ENCODE data around the gene RHEX. TPM values are rescaled to one million over a fixed set of nuclear protein-coding genes. Genes with fewer than 3 reads are reported as not detected.

Gene RHEX
- total RNA-seq, 1 experiment from 2014 or later: not detected

DNA sequence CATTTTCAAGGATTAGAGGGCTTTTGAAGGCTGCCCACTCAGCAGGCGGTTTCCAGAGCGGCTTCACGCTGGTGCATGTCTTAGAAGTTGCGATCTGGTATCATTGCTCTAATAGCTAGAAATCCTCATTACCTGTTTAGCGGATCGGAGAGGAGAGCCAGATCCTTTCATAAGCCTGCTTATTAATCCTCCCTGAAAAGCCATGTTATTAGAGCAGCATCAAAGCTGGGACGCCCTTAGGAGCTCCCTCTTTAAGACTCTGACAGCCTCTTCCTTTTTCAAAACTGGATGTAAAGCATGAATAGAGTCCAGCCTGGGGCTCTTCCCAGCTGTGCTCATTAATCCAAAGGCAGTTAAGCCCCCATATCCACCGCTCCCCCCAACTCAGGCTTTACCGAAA, 15.4 kb upstream of the RHEX start:
- H3K4me3 Mint-ChIP-seq: no peak overlapping the region
- peaks cover 9% of the 10 kb centered on the region for H3K9me3 Mint-ChIP-seq
- peaks cover 25% of the 10 kb centered on the region for H3K4me1 Mint-ChIP-seq
- H3K27ac Mint-ChIP-seq: no peak overlapping the region
- no peak for TF ChIP-seq GABPB1 (CRISPR knock-in tag; IDR thresholded peaks at IDR 0.05)
- no peak for TF ChIP-seq ESRRA (CRISPR knock-in tag; IDR thresholded peaks at IDR 0.05; ENCODE audit: borderline replicate concordance)
- no peak for TF ChIP-seq NR1H2 (CRISPR knock-in tag; IDR thresholded peaks at IDR 0.05)
- TF ChIP-seq, protein P1, sequence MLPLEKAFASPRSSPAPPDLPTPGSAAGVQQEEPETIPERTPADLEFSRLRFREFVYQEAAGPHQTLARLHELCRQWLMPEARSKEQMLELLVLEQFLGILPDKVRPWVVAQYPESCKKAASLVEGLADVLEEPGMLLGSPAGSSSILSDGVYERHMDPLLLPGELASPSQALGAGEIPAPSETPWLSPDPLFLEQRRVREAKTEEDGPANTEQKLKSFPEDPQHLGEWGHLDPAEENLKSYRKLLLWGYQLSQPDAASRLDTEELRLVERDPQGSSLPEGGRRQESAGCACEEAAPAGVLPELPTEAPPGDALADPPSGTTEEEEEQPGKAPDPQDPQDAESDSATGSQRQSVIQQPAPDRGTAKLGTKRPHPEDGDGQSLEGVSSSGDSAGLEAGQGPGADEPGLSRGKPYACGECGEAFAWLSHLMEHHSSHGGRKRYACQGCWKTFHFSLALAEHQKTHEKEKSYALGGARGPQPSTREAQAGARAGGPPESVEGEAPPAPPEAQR (CRISPR knock-in tag; IDR thresholded peaks at IDR 0.05): no peak
- TF ChIP-seq, protein P2, sequence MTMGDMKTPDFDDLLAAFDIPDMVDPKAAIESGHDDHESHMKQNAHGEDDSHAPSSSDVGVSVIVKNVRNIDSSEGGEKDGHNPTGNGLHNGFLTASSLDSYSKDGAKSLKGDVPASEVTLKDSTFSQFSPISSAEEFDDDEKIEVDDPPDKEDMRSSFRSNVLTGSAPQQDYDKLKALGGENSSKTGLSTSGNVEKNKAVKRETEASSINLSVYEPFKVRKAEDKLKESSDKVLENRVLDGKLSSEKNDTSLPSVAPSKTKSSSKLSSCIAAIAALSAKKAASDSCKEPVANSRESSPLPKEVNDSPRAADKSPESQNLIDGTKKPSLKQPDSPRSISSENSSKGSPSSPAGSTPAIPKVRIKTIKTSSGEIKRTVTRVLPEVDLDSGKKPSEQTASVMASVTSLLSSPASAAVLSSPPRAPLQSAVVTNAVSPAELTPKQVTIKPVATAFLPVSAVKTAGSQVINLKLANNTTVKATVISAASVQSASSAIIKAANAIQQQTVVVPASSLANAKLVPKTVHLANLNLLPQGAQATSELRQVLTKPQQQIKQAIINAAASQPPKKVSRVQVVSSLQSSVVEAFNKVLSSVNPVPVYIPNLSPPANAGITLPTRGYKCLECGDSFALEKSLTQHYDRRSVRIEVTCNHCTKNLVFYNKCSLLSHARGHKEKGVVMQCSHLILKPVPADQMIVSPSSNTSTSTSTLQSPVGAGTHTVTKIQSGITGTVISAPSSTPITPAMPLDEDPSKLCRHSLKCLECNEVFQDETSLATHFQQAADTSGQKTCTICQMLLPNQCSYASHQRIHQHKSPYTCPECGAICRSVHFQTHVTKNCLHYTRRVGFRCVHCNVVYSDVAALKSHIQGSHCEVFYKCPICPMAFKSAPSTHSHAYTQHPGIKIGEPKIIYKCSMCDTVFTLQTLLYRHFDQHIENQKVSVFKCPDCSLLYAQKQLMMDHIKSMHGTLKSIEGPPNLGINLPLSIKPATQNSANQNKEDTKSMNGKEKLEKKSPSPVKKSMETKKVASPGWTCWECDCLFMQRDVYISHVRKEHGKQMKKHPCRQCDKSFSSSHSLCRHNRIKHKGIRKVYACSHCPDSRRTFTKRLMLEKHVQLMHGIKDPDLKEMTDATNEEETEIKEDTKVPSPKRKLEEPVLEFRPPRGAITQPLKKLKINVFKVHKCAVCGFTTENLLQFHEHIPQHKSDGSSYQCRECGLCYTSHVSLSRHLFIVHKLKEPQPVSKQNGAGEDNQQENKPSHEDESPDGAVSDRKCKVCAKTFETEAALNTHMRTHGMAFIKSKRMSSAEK (CRISPR knock-in tag; IDR thresholded peaks at IDR 0.05; ENCODE audit: borderline replicate concordance): no peak
- no peak for TF ChIP-seq ELF4 (CRISPR knock-in tag; IDR thresholded peaks at IDR 0.05; ENCODE audit: low read depth)
- H3K27me3 Mint-ChIP-seq (ENCODE audit: low read depth): no peaks in the 10 kb centered on the region
- H3K36me3 Mint-ChIP-seq: no peaks in the 10 kb centered on the region
- ATAC-seq (no peak), DNase-seq (ENCODE audit: low spot score) (no peak)
- ChIA-PET CTCF (interaction anchor here (0.5 to 1.6 kb wide), 4 partner anchors 11 to 69 kb away, joined by 3 to 7 read pairs (median 6); no protein-coding TSS in a partner anchor), POLR2A (no interaction called here)

DNA sequence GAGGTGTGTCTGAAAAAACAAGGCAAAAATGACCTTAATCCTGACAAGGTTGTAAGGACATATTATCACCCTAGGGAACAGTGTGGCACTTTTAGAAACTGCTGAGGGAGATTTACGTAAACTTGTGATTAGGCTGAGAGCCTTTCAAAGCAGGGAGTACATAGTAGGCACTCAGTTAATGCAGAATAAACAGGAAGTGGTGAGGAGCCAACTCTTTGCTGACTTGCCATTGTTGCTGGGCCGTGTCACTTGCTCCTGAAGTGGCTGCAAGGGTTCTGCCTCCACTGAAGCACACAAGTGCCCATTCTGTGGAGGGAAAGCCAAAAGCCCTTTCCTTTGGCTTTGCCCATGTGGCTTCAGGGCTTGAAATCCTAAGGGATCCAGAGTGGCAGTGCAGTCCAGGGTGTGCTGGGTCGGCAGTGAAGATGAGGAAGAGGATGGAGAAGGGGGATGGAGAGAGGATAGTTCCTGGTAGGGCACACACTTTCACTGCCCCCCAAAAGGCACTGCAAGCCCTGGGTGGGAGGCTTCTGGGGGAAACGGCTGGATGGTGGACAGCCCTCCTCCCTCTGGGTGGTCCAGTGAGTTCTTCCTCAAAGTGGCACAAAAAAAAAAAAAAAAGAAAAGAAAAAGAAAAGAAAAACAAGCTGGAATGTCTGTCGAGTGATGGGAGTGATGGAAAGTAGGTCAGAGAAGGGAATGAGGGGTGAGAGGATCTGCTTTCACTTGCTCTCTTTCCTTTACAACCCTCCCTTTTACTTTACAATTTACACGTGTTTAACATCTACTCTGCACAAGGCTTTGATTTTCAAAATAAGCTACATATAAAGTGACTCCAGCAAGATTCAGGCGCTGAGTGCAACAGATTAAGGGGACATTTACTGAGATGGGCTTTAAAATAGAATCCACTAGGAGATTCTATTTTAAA, 13.7 kb upstream of the RHEX start:
- ATAC-seq (no peak), DNase-seq (ENCODE audit: low spot score) (no peak)
- H3K4me1 Mint-ChIP-seq: peaks cover 25% of the 10 kb centered on the region
- ChIA-PET CTCF (interaction anchor here (0.6 to 1.1 kb wide), 3 partner anchors 8 to 190 kb away, joined by 3 to 4 read pairs (median 3); partner anchors contain the start of gene PM20D1), POLR2A (no interaction called here)
- H3K27me3 Mint-ChIP-seq (ENCODE audit: low read depth): no peaks in the 10 kb centered on the region
- TF ChIP-seq, protein P3, sequence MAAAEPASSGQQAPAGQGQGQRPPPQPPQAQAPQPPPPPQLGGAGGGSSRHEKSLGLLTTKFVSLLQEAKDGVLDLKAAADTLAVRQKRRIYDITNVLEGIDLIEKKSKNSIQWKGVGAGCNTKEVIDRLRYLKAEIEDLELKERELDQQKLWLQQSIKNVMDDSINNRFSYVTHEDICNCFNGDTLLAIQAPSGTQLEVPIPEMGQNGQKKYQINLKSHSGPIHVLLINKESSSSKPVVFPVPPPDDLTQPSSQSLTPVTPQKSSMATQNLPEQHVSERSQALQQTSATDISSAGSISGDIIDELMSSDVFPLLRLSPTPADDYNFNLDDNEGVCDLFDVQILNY (CRISPR knock-in tag; IDR thresholded peaks at IDR 0.05): no peak
- TF ChIP-seq ZNF219 (CRISPR knock-in tag; IDR thresholded peaks at IDR 0.05; ENCODE audit: borderline replicate concordance) (no peak), TEAD1 (CRISPR knock-in tag; IDR thresholded peaks at IDR 0.05) (no peak), GRHL2 (CRISPR knock-in tag; IDR thresholded peaks at IDR 0.05; ENCODE audit: insufficient replicate concordance, severe bottlenecking) (no peak), SMAD3 (CRISPR knock-in tag; IDR thresholded peaks at IDR 0.05; ENCODE audit: borderline replicate concordance) (no peak)
- TF ChIP-seq, protein P4, sequence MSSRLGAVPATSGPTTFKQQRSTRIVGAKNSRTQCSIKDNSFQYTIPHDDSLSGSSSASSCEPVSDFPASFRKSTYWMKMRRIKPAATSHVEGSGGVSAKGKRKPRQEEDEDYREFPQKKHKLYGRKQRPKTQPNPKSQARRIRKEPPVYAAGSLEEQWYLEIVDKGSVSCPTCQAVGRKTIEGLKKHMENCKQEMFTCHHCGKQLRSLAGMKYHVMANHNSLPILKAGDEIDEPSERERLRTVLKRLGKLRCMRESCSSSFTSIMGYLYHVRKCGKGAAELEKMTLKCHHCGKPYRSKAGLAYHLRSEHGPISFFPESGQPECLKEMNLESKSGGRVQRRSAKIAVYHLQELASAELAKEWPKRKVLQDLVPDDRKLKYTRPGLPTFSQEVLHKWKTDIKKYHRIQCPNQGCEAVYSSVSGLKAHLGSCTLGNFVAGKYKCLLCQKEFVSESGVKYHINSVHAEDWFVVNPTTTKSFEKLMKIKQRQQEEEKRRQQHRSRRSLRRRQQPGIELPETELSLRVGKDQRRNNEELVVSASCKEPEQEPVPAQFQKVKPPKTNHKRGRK (CRISPR knock-in tag; IDR thresholded peaks at IDR 0.05; ENCODE audit: borderline replicate concordance): no peak
- TF ChIP-seq, protein P5, sequence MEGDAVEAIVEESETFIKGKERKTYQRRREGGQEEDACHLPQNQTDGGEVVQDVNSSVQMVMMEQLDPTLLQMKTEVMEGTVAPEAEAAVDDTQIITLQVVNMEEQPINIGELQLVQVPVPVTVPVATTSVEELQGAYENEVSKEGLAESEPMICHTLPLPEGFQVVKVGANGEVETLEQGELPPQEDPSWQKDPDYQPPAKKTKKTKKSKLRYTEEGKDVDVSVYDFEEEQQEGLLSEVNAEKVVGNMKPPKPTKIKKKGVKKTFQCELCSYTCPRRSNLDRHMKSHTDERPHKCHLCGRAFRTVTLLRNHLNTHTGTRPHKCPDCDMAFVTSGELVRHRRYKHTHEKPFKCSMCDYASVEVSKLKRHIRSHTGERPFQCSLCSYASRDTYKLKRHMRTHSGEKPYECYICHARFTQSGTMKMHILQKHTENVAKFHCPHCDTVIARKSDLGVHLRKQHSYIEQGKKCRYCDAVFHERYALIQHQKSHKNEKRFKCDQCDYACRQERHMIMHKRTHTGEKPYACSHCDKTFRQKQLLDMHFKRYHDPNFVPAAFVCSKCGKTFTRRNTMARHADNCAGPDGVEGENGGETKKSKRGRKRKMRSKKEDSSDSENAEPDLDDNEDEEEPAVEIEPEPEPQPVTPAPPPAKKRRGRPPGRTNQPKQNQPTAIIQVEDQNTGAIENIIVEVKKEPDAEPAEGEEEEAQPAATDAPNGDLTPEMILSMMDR (IDR thresholded peaks at IDR 0.05): no peak
- TF ChIP-seq, protein P6, sequence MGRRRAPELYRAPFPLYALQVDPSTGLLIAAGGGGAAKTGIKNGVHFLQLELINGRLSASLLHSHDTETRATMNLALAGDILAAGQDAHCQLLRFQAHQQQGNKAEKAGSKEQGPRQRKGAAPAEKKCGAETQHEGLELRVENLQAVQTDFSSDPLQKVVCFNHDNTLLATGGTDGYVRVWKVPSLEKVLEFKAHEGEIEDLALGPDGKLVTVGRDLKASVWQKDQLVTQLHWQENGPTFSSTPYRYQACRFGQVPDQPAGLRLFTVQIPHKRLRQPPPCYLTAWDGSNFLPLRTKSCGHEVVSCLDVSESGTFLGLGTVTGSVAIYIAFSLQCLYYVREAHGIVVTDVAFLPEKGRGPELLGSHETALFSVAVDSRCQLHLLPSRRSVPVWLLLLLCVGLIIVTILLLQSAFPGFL (CRISPR knock-in tag; IDR thresholded peaks at IDR 0.05; ENCODE audit: borderline replicate concordance): no peak
- H3K9me3 Mint-ChIP-seq: no peaks in the 10 kb centered on the region
- H3K27ac Mint-ChIP-seq: no peak overlapping the region
- no peaks in the 10 kb centered on the region for H3K36me3 Mint-ChIP-seq
- no peak overlapping the region for H3K4me3 Mint-ChIP-seq

Measured in WTC11 (cell line).